Gastrocnemius medialis (tissue), 4 donors: Measurements from ENCODE around the gene PCF11.

Experiments
- CTCF ChIP-seq, 5 experiments: fragments of 450-650 bp in 3 of 5; fragments of 200-600 bp in 2 of 5; sonication (generic) in 2 of 5; IDR thresholded peaks in 4 of 5; conservative IDR thresholded peaks in 1 of 5; 1 replicate in 4 of 5; 2 replicates in 1 of 5; pipeline ENCODE4 v1.5.1; 2016 to 2019; ENCODE audit warnings: antibody characterized with exemption in 5 of 5, mild to moderate bottlenecking in 3 of 5, moderate library complexity in 3 of 5
- POLR2A ChIP-seq, 2 donors: fragments of 450-650 bp; IDR thresholded peaks; one replicate each; pipeline ENCODE4 v1.6.1; 2017; ENCODE audit warnings: antibody characterized with exemption in 2 of 2, mild to moderate bottlenecking in 2 of 2, moderate library complexity in 2 of 2

DNA sequence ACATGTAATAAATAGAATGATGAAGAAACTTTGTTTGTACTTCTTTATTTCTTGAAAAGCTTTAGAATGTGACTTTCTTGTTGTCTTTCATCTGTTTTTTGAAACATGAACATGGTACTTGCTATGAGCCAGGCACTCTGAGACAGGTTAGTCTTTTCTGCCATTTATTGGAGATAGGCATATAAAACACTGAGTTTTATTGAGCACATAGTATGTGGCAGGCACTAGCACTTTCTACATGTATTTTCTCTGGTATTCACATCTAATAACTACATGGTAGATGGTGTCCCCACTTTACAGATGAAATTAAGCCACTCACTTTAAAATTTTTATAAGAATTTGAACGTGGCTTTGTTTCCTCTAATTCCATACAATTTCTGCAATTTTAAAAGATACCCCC, 28.8 kb downstream of the PCF11 start:
- TF ChIP-seq CTCF (IDR thresholded peaks at IDR 0.05 in 4 of 5, conservative IDR thresholded peaks at IDR 0.05 in 1 of 5) = no peak
- TF ChIP-seq POLR2A (IDR thresholded peaks at IDR 0.05) = no peak
